Jurkat, Clone E6-1 (cell line): ENCODE measurements around the gene TRPM1.

Source experiments
- DNase-seq: peaks from one replicate; pipeline ENCODE4 v3.0.0-alpha.2; 2011; ENCODE audit warnings: low read depth, low spot score
- H3K4me3 ChIP-seq: 2 replicates; pipeline ENCODE4 v1.5.1; 2011; ENCODE audit warnings: mild to moderate bottlenecking, low read length, control low read depth, moderate library complexity

TRPM1 gene

DNA sequence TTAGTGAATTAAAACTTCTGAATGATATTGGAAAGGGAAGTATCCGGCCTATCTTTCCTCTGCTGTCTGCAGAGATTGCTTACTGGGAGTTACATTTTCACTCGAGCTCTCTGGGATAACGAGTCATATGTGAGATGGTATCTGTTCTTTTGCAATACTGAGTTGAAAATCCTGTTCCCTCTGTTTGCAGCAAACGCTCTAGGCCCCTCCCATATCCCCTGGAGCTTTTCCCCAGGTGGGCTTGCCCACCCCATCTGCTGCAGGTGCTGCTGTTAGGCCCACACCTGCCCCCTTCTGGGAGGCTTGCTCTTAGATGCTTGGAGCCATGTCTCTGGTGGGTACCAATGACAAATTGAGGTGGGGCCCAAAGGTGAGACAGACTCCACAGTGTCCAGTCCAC, 67.4 kb downstream of the TRPM1 start:
- H3K4me3 ChIP-seq: no peak overlapping the region
- no peak for DNase-seq

DNA sequence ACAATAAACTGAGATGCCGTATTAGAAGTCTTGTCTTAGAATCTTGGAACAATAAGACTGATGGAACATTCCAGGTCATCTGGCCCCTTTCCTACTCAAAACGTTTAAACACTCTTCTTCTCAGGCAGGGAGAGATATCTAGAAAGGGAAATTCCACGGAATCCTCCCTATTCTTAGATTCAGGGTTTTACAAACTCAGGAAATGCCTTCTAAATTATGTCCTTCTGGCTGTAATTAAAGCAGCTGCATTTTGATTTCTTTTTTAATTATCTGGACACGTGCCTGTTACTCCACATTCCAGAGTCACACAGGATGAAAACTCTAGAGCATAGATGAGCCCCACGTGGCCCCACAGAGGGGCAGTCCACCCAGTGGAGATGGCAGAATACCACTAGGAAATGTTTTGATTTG, 68.6 kb downstream of the TRPM1 start:
- DNase-seq: no peak
- H3K4me3 ChIP-seq: no peak overlapping the region

DNA sequence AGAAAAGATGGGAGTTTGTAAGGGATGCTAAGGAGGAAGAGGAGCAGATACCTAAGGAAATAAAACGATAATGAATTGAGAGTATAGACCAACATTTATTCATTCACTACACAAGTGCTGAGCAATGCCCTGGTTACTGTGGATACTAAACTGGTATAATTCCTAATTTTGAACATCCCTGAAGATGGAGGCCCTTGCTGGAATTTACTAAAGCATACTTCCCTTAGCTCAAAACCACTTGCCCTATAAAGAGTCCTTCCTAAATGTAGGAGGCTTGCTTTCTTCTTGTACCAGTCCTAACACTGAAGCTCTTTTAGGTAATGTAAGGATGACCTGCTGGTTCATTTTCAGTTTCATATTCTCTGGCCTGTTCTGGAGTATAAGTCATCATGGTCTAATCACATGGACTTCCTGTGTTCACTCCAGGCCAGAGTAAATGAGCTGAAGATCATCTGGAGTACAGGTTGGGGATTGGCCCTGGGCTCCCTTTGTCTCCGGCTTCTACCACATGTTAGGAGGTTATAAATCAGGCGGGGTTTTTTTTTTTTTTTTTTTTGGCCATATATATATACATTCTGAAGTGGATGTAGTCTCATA, 70.0 kb downstream of the TRPM1 start:
- no peak for DNase-seq
- H3K4me3 ChIP-seq: no peak overlapping the region

DNA sequence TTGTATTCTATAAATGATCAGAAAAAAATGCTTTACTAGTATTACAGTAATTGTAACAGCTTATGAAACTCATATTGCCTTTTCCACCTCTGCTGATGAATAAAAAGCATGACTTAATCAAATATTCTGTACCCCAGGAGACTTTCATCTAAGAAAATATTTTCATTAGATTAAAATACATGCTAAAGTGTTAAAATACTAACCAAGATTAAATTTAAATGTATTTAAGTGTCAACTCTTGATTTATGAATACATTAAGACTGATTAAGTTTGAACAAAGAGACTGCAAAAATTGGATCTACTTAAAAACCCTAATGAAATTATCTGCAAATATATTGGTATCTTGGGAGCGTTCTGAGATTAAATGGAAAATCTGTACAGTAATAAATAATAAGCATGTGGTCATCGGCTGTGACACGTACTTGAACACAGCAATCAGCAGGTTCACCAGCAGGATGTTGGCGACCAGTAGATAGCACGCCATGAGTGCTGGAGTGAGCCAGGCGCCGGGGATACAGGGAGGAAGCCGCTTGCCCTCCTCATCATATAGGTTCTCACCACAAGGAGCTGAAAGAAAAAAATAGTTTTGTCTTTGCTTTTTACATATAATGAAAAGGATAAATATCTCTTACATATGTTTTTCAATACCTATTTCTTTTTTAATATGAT, 73.5 kb downstream of the TRPM1 start:
- DNase-seq: no peak
- H3K4me3 ChIP-seq: no peak overlapping the region

DNA sequence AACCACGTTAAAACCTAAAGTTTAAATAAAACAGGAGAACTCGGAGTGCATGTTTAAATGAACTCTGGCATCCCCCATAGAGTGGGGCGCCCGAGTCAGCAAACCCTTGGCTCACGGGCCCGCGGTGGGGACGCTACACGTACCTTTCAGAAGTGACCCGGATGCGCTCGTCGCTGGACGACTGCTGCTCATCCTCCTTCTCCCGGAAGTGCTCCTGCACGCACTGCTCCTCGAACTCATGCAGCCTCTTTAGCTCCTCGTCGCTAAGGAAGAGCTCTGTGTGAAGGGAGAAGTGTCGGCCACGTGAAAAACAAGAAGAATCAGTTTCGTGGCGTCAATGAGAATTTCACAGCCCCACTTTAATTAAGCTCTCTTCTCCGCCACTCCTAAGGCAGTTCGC, 75.5 kb downstream of the TRPM1 start:
- DNase-seq: no peak
- H3K4me3 ChIP-seq: no peak overlapping the region

DNA sequence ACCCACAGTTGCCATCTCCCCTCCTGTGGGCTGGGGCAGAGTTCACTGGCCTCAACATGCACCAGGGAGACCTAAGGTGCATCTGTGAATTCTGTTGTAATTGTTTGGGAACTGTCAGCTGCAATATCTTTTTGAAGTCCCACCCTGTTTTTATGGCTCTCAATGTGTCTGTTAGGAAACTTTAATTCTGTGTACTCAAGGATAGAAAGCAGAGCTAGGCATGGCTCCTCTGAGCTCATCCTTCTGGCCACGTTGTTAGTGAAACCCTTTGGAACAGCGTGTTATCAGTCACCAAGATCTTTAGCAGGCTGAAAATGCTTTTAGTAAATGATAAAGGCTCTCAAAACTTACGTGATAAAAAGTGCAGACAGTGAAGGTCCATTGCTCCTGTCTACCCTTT, 76.5 kb downstream of the TRPM1 start:
- no peak for DNase-seq
- no peak overlapping the region for H3K4me3 ChIP-seq

DNA sequence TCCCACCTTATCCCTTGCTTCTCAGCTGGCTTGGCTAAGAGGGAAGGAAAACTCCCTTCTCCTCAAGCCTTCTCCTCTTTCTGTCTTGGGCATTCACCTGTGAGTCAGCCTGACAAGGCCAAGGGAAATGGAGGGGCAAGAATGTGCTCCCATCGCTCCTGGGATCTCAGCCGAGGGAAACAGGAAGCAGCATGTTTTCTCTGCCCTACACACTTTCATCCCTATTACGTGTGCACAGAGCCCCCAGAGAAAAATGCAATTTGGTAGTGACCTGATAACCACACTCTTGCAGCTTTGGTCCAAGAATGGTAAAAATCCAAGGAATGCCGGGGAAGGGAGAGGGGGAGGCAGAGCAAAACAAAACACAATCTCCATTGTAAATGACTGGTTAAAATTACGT, 77.2 kb downstream of the TRPM1 start:
- DNase-seq: no peak
- H3K4me3 ChIP-seq: no peak overlapping the region

DNA sequence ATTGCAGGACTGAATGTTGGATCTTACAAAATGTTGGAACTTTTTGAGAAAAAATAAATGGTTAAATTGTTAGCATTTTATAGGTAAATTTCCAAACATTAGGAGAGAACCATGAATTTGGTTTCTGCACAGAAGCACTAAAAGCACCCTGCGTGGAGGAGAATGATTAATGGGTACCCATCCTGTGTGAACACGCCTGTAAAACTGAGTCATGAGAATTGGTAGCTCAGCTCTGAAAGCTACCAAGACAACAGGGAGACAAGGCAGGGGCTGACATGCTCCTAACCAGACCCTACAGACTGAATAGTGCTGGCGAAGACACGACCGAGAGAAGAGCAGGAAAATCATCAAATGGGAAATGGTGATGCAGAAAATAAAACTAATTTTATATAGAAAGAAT, 77.7 kb downstream of the TRPM1 start:
- DNase-seq: no peak
- H3K4me3 ChIP-seq: no peak overlapping the region

DNA sequence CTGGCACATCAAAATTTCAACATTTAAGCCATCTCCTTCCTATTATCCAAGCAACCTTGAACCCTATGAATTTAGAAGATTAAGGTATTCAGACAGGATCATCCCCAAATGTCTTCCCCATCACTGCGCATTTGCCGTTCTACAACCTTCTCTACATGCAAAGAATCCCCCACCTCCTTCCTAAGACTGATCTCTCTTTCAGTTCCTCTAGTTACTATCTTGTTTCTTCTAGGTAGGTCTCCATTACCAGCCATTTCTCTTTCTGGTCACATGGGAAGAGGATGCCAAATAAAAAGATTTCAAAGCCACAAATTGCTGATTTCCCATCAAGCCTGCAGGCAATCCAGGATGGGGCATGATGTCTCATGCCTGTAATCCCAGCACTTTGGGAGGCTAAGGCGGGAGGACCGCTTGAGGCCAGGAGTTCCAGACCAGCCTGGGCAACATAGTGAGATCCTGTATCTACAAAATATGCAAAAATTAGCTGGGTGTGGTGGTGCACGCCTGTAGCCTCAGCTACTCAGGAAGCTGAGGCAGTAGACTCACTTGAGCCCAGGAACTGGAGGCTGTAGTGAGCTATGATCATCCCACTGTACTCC, 80.4 kb downstream of the TRPM1 start:
- H3K4me3 ChIP-seq: no peak overlapping the region
- DNase-seq: no peak

DNA sequence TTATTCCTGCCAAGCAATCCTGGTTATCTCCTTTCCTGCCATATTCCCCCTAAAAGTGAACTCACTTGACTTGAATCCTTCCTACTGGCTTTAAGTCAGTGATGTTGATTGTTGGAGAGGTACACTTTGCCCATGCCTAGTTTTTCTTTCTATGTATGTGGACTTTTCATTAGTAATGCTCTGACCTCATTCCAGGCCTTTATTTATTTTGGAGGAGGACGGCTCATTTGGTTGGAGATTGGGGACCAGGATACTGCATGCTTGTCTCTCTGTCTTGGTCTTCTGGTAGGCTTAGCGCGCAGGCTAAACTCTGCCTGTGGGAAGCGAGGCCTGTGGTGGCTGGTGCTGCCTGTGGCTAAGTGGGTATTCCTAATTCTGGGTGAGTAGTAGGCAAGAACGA, 81.0 kb downstream of the TRPM1 start:
- no peak overlapping the region for H3K4me3 ChIP-seq
- DNase-seq: no peak

DNA sequence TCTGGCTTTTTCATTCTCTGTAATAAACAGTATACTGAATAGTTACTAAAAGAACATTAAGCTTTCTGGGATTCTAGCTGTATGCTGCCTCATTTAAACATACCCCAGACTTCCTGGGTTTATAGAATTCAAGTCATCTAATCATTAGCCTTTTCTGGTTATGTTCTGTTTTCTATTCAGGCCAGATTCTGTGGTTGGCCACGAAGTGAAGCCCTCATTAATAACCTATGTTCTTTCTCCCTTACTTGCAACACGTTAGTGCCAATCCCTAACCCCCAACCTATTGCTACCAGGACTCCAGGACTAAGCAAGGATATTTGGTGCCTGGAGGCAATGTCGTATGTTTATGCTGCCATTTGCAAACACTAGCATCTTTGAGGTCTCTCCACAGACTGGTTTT, 81.5 kb downstream of the TRPM1 start:
- no peak overlapping the region for H3K4me3 ChIP-seq
- no peak for DNase-seq

DNA sequence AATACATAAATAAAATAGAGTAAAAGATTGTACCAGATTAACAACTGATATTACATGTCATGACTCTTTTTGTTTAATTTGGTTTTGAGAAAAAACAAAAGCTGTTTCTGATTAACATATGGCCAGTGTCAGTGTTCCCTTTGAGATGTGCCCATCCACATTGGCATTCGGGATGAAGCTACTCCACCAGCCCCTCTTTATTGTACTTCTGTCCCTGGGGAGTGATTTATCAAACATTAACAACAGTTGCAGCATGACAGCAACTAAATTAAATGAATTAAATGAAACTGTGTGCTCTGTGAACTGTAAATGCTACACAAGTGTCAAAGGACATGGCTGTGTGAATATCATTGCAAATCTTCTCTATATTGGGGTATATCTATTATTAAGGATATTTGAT, 84.2 kb downstream of the TRPM1 start:
- no peak for DNase-seq

DNA sequence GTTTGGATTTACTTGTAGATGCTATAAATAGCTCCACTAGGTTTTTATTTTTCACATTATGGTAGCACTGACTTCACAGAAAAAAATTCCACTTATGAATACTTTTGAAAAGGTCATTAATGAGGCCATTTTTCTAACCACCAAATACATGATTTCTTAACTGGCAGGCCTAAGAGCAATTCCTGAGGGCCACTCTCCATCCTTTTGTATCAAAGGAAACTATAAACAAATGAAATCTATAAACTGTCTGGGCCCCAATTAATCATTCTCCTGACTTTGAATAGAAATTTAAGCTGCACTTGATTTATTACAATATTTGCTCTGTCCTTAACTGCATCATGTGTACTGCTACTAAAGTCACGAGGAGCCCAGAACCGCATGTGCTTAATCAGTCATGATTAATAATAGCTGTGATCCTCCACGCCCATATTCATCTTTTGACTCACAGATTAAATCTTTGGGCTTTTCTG, 85.0 kb downstream of the TRPM1 start:
- no peak for DNase-seq
- no peak overlapping the region for H3K4me3 ChIP-seq

More for the DNA sequence above, 84.2 kb downstream of the TRPM1 start:
- no peak overlapping the region for H3K4me3 ChIP-seq

DNA sequence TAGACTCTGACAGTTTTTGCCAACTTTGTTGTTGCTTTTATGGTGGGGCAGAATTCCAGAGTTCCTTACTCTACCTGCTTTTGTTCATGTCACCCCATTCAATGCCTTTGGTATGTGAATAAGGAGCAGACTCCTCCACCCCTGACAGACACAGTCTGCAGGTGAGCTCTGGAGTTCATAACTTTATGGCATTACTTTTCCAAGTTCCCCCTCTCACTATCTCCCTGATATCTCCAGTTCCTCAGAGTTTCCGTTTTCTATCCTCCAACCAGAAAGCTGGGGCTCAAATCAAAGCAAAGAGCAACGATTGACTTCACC, 87.0 kb downstream of the TRPM1 start:
- no peak overlapping the region for H3K4me3 ChIP-seq
- no peak for DNase-seq

DNA sequence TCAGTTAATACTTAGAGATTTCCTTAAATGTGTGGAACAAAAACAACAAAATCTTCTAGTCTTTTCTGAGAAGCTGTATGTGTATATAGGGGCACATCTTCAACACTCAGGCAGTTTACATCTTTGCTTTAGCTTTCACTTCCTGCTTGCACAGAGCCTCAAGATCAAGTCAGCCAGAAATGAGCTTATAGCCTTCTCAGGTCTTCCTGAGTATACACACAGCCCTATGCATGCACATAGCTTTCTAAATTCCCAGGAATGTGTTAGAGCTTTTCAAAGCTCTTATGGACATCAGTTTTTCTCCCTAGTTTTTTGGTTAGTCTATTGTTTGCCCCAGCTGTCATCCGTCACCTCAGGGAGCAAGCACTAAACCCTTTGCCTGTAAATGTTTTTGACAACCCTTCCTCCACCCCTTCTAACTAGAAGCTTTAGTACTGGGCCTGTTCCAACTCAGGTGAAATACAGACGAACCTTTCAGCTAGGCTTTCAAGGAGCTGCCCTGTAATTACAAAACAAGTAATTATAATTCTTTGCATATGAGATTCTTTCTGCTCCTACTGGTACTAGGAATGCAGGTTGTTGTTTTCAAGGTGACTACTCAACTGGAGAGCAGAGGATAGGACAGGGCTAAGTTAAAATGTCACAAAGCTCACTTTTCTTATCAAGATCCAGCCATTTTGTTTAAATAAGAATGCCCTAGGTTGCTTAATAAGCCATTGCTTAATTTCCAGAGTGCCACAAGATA, 87.5 kb downstream of the TRPM1 start:
- DNase-seq: no peak
- no peak overlapping the region for H3K4me3 ChIP-seq

DNA sequence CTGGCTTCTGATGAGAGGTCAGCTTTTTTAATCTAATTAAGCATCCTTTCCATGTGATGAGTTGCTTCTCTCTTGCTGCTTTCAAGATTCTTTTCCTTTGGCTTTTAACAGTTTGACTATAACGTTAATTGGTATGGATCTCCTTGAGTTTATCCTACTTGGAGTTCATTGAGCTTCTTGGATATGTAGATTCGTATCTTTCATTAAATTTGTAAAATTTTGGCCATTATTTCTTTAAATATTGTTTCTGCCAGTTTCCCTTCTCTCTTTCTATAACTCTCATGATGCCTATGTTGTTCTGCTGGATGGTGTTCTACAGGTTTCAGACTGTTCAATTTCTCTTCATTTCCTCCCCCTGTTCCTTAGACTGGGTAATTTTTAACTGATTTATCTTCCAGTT, 89.1 kb downstream of the TRPM1 start:
- H3K4me3 ChIP-seq: no peak overlapping the region
- DNase-seq: no peak

DNA sequence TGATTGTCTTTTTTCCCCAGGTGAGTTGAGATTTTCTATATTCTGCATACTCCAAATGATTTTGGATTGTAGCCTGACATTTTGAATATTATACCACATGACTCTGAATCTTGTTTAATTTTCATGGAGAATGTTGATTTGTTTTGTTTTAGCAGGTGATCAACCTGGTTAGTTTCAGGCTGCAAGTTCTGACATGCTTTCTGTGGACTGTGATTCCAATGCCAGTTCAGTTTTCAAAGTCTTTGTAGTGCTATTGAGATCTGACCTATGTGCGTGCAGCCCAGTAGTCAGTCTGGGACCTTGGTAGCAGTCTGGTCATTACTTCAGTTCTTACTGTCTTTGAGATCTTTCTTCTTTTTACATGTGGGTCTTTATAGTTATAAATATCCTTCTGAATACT, 91.5 kb downstream of the TRPM1 start:
- H3K4me3 ChIP-seq: no peak overlapping the region
- no peak for DNase-seq

DNA sequence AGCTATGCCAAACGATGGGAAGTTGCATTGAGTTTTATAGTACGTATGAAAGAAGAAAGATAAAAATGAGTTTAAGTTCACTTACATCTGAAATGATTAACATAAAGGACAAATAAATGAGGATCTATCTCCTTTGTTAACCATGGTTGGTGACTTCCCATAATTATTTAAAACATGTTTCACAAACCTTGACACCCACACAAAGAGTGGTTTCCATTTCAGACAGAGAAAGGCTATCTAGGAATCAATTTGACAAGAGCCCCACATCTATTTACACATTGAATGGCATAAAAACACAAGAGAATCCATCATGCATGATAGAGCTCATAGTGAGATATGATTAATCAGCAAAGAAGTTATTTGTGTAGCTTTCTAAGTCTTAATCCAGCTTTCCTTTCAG, 95.9 kb downstream of the TRPM1 start:
- H3K4me3 ChIP-seq: no peak overlapping the region
- no peak for DNase-seq

DNA sequence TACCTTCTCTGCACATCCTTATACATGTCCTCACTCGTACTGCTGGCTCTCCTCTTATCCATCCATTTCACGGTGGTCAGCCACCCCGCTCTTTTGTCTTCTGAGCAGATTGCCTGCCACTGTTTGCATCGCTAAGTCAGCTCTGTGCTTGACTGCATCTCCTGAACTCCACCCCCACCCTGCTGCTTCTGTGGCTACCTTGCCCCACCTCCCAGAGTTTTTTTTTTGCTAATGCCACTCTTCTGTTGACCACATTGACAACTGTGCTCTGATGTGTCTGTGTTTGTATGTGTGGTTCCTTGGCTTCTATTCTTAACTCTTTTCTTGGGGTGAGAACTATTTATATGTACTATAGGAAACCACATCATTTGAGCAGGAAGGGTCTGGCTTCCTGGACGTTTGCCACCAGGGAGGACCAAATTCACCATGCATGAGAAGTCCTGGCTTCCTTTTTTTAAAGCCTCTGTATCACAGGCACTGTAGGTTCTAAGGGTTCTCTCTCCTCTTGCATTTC, 97.2 kb downstream of the TRPM1 start:
- no peak for DNase-seq

DNA sequence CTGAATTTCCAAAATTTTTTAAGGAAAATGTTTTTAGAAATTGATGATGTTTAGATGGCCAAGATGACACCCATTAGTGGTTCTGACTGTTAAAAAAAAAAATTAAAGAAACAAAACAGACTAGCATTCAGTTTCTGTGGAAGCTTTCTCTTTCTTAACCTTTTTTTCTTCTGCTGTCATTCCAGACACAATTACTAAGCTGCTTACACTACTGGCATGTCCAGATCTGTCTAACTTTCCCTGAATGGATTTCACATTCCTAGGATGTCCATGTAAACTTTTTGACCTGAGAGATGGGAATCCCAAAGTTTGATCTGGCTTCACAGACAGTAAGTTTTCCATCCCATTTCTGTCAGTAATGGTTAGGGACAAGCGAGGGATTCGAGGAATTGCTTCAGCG, 99.8 kb downstream of the TRPM1 start:
- H3K4me3 ChIP-seq: no peak overlapping the region
- no peak for DNase-seq

More for the DNA sequence above, 97.2 kb downstream of the TRPM1 start:
- H3K4me3 ChIP-seq: no peak overlapping the region
